HUDEP-2 (cell line): Measurements from ENCODE around the gene ADRA2A.

Source experiments
- DNase-seq, 76 experiments: peaks; one replicate each; lab custom pipeline; 2025; ENCODE audit not compliant: unreplicated experiment in 76 of 76; lab: John Stamatoyannopoulos, UW

Gene ADRA2A

GRCh38 chr10:111083222-111084095 is 6.6 kb downstream of the ADRA2A start:
- no peak for DNase-seq

GRCh38 chr10:111084366-111085255 is 7.8 kb downstream of the ADRA2A start:
- DNase-seq, result no peak

GRCh38 chr10:111085690-111086353 is 9.0 kb downstream of the ADRA2A start:
- DNase-seq, result no peak

GRCh38 chr10:111086574-111086973 is 9.7 kb downstream of the ADRA2A start:
- no peak for DNase-seq

- no peak for DNase-seq
Observed at GRCh38 chr10:111087331-111087756, 10.5 kb downstream of the ADRA2A start.

GRCh38 chr10:111087968-111088505 is 11.2 kb downstream of the ADRA2A start:
- no peak for DNase-seq

GRCh38 chr10:111089293-111089692 is 12.5 kb downstream of the ADRA2A start:
- no peak for DNase-seq

- DNase-seq, result no peak
Observed at GRCh38 chr10:111091833-111092232, 15.0 kb downstream of the ADRA2A start.

GRCh38 chr10:111093741-111094380 is 17.0 kb downstream of the ADRA2A start:
- DNase-seq, result no peak

- DNase-seq, result peak in 2 of 76 experiments; percentile 2 to 6
Observed at GRCh38 chr10:111098679-111099437, 22.0 kb downstream of the ADRA2A start.

GRCh38 chr10:111100198-111100597 is 23.4 kb downstream of the ADRA2A start:
- DNase-seq, result no peak

GRCh38 chr10:111101796-111102195 is 25.0 kb downstream of the ADRA2A start:
- no peak for DNase-seq

GRCh38 chr10:111102359-111102837 is 25.6 kb downstream of the ADRA2A start:
- DNase-seq, result no peak

- no peak for DNase-seq
Observed at GRCh38 chr10:111103196-111103840, 26.5 kb downstream of the ADRA2A start.

- DNase-seq, result no peak
Observed at GRCh38 chr10:111104811-111105210, 28.0 kb downstream of the ADRA2A start.

- DNase-seq, result no peak
Observed at GRCh38 chr10:111106081-111106480, 29.3 kb downstream of the ADRA2A start.

- no peak for DNase-seq
Observed at GRCh38 chr10:111107023-111107422, 30.2 kb downstream of the ADRA2A start.

GRCh38 chr10:111107846-111108245 is 31.0 kb downstream of the ADRA2A start:
- DNase-seq, result no peak

- no peak for DNase-seq
Observed at GRCh38 chr10:111108441-111108840, 31.6 kb downstream of the ADRA2A start.
